HG03045 (cell line): ENCODE measurements around the gene PLEKHN1.
"Not testable (repeated sequence)": the region's sequence is repeated elsewhere in the genome, so short reads cannot be mapped to it uniquely, and the experiment has no call there.

Experiments used
- ATAC-seq: cut with Tn5 transposase; IDR thresholded peaks from one replicate; pipeline ENCODE4 v1.9.1; 2021; ENCODE audit warnings: mild to moderate bottlenecking, moderate library complexity; ENCODE audit not compliant: unreplicated experiment

PLEKHN1 gene

GRCh38 chr1:991275-991674 lies 25.0 kb downstream of the PLEKHN1 start:
- ATAC-seq: not testable (repeated sequence)

- ATAC-seq: no peak
These were observed 25.6 kb downstream of the PLEKHN1 start for GRCh38 chr1:991895-992294.

GRCh38 chr1:992362-992761 lies 26.1 kb downstream of the PLEKHN1 start:
- no peak for ATAC-seq

- no peak for ATAC-seq
These were observed 27.2 kb downstream of the PLEKHN1 start for GRCh38 chr1:993379-993995.

GRCh38 chr1:994546-994945 lies 28.3 kb downstream of the PLEKHN1 start:
- not testable (repeated sequence) for ATAC-seq

GRCh38 chr1:995665-996633 lies 29.7 kb downstream of the PLEKHN1 start:
- no peak for ATAC-seq

GRCh38 chr1:996851-997712 lies 30.8 kb downstream of the PLEKHN1 start:
- ATAC-seq: no peak

- ATAC-seq: no peak
These were observed 31.4 kb downstream of the PLEKHN1 start for GRCh38 chr1:997713-997992.

- no peak for ATAC-seq
These were observed 31.9 kb downstream of the PLEKHN1 start for GRCh38 chr1:997993-998744.

GRCh38 chr1:998745-998994 lies 32.4 kb downstream of the PLEKHN1 start:
- no peak for ATAC-seq

GRCh38 chr1:998995-999724 lies 32.9 kb downstream of the PLEKHN1 start:
- ATAC-seq: no peak

- peak; percentile 40 for ATAC-seq
These were observed 33.6 kb downstream of the PLEKHN1 start, which contains the start of gene HES4 for GRCh38 chr1:999725-1000356. Gene HES4 (minus strand): TSS chr1:1000097. CDS start chr1:999973, 124 bp downstream.

- peak; percentile 23 for ATAC-seq
These were observed 34.2 kb downstream of the PLEKHN1 start for GRCh38 chr1:1000357-1001056.

GRCh38 chr1:1001057-1001783 lies 34.9 kb downstream of the PLEKHN1 start:
- ATAC-seq: no peak

GRCh38 chr1:1003618-1004419 lies 37.5 kb downstream of the PLEKHN1 start:
- ATAC-seq: no peak

- no peak for ATAC-seq
These were observed 38.1 kb downstream of the PLEKHN1 start for GRCh38 chr1:1004420-1004779.

GRCh38 chr1:1004780-1005697 lies 38.8 kb downstream of the PLEKHN1 start:
- no peak for ATAC-seq
